CD4-positive, alpha-beta T cell treated with Interleukin-6 at 100 ng/mL for 8 hours (primary cell): Measurements from ENCODE around the gene MED29.

ENCODE experiments used
- DNase-seq: peaks from one replicate; pipeline ENCODE4 v3.0.0-alpha.2; 2020; ENCODE audit warnings: mixed read lengths, low spot score

Gene MED29

DNA sequence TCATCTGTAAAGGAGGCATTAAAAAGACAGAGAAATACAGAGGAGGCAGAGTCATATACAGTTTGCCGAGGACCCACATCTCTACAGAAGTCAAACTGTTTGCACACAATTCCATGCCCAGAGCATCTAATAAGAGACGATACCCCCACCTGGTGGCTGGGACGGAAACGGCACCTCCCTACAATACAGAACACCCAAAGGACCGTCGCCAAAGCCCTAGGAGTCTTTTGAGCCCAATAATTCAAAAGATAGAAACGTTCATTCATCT lies 20.6 kb downstream of the MED29 start:
- peak; percentile 92 for DNase-seq

DNA sequence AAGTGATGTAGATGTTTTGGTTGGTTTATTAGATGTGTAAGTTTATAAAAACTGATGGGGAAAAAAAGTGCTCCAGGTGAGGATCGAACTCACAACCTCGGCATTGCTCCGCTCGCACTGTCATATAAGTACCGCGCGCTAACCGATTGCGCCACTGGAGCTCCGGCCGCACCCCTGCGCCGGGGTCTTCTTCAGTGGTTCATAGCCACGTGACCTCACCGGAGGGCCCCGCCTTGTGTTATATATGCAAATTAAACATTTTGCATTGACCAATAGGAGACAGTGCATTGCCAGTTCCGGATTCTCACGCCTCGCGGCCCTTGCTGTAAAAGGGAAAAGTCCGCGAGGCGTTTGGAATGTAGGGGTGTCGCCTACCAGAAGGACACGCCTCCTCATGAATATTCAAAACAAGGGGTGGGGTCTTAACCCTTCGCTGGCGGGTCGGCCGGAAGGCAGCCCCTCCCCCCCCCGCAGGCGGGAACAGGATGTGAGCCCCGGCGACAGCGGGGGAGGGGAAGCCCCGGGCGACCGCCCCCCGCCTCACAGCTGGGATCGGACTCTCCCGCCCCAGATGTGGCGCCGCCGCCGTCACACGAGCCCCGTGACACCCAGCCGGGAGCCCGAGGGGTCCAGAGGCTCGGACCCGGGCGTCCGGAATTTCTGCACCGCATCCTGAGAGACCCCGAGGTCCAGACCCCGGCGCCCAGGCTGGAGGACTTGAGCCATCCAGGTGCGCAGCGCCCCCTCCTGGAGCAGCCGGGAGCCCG lies 21.1 kb downstream of the MED29 start, which contains the start of gene PLEKHG2:
PLEKHG2 (plus strand) TSS at position 570 of the 767 bp plus-strand sequence. CDS start 1,418 bp downstream, outside the sequence.
- DNase-seq = peak; percentile 97

DNA sequence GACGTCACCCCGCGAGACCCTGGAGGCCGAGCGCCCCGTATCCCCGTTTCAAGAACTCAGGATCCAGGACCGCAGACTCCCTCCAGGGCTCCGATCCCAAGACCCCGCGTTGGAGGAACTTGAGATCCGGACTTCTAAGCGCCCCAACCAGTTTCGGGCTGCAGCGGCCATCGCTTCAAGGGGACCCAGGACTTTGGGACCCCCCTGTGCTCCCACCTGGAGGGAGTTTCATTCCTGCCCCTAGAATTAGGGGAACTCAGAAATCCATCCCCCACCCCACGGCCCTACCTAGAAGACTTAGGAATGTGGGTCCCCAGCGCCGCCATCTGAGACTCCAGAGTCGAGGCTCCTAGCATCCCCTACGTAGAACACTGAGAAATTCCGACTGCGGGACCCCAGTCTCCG lies 21.7 kb downstream of the MED29 start:
- no peak for DNase-seq

DNA sequence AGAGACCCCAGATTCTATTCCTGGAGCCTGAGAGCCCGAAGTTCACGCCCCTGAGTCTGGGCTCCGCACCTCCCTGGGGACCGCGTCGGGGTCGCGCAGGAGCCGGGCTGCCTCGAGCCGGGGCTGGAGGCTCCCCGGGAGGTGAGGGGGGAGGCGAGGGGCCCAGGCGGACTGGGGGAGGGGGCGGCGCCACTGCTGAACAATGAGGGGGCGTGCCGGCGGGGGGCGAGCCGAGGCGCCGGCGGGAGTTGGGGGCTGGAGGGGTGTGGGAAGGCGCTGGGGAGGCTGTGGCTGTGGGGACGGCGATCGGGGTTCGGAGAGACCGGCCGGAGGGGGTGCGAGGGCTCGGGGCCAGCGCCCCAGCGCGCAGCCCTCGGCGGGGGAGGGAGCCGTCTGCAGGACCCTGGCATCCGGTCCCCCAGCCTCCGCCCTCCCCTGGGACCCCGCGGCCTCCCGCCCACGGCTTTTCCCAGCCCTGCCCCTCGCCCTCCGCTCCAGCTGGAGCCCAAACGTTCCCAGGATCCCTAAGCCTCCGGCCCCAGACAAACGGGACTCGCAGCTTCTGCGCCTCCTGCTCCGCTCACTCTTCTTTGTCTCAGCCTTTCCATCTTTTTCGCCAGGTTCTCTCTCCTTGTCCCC lies 22.2 kb downstream of the MED29 start:
- no peak for DNase-seq

DNA sequence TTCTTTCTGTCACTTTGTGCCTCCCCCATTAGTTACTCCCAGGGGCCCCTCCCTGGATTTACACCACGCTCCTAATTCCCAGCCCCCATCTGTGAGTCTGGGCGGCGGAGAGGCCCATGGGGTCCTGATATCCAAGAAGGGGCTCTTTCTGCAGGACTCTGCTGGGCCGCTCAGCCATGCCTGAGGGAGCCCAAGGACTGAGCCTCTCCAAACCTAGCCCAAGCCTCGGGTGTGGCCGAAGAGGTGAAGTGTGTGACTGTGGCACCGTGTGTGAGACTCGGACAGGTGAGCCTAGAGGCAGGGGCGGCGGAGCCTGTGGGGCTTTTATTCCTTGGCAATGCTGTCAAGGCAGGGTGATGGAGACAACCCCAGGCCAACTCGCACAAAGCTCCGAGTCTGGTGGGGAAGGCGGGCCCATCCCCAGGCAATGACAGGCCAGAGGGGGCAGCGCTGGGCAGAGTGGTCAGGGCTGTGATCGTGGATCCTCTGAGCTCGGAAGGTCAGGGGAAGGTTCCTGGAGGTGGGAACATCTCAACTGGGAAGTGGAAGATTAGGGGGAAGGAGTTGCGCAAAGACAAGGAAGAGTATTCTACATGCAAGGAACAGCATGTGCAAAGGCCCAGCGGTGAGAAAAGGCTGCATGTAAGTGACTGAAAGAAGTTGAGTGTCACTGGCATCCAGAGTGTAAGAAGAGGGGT lies 22.9 kb downstream of the MED29 start:
- DNase-seq = no peak

DNA sequence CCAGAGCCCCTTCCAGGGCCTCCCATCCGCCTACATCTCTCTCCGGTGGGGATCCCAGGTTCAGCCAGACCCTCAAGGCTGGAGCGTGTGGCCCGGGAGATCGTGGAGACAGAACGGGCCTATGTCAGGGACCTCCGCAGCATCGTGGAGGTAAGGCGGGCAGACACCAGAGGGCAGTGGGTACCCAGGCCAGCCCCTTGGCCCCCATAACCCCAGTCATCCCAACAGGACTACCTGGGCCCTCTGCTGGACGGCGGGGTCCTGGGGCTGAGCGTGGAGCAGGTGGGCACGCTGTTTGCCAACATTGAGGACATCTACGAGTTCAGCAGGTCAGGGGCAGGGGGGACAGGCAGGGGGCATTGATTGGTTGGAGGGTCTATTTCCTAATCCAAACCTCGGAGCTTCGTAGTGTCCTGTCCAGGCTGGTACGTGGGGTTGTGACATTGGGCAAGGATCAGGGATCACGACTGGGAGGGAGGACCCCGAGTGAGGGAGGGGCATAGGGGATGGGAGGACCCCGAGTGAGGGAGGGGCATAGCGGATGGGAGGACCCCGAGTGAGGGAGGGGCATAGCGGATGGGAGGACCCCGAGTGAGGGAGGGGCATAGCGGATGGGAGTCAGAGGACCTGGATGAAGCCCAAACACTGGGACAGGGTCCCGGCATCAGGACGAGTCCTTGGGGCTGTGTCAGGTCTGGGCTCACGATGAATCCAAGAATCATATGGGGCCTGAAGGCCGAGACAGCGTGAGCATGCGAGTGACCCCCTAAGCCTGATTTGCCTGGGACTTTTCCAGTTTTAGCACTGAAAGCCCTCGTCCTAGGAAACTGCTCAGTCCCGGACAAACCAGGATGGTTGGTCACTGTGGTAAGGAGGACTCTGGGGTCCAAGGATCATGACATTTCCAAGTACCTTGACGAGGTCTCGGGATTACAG lies 24.2 kb downstream of the MED29 start:
- no peak for DNase-seq

DNA sequence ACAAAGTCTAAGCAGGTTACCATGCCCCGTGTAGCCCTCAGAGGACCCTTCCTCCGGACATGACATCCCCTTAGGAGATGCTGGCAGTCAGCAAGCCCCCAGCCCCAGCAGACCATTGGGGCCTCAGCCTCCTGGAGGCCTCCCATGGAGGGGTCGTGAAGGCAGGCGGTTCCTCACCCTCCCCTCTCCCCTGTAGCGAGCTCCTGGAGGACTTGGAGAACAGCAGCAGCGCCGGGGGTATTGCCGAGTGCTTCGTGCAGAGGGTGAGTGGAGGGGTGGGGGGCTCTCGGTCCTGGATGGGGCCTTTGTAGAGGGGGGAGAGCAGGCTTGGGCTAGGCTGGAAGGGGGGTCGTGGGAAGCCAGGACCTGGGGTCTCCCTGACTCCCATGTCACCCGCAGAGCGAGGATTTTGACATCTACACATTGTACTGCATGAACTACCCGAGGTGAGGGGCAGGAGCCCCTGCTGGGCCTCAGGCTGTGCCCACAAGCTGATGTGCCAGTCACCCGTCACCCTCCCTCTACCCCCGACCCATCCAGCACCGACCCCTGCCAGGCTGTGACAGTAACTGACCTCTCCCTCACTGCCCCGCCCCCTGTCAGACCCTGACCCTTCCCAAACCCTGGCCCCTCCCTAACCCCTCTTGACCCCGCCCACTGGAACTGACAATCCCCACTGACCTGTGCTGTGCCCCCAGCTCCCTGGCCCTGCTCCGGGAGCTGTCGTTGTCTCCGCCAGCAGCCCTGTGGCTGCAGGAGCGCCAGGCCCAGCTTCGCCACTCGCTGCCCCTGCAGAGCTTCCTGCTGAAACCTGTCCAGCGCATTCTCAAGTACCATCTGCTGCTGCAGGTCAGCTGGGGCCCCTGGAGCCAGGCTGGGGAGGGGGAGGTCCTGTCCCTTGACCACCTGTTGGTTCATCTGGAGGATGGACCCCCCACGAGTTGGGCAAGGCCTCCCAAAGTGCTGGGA lies 25.3 kb downstream of the MED29 start:
- DNase-seq = no peak

DNA sequence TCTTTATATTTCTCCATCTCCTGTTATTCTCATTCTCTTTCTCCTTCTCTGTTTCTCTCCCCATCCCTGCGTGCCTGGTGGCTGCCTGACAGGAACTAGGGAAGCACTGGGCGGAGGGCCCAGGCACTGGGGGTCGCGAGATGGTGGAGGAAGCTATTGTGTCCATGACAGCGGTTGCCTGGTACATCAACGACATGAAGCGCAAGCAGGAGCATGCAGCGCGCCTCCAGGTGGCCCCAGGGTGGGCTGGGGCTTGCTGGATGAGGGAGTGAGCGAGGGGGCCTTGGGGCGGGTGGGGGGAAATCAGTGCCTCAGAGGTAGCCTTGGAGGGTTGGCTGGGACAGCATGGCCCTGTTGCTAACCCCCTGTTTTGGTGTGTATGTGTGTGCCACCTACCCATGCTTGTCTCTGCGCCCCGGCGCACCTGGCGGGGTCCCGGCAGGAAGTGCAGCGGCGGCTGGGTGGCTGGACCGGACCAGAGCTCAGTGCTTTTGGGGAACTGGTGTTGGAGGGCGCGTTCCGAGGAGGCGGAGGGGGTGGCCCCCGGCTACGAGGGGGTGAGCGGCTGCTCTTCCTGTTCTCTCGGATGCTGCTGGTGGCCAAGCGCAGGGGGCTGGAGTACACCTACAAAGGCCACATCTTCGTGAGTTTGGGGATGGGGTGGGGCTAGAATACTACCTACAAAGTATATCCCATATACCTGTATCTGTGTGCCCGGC lies 26.4 kb downstream of the MED29 start:
- DNase-seq = no peak

DNA sequence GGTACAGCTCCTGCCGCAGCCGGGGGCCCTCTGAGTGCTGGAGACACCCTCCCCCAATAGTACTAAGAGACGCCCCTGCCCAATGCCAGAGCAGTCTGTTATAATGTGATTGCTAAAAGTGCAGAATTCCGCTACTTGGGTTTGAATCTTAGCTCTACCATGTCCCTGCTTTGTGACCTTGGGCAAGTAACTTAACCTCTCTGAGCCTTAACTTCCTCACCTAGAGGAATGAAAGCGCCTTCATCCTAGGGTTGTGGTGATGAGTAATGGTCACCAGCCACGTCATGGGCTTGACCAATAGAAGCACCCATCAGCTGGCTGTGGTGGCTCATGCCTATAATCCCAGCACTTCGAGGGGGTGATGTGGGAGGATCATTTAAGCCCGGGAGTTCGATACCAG lies 27.8 kb downstream of the MED29 start:
- no peak for DNase-seq

DNA sequence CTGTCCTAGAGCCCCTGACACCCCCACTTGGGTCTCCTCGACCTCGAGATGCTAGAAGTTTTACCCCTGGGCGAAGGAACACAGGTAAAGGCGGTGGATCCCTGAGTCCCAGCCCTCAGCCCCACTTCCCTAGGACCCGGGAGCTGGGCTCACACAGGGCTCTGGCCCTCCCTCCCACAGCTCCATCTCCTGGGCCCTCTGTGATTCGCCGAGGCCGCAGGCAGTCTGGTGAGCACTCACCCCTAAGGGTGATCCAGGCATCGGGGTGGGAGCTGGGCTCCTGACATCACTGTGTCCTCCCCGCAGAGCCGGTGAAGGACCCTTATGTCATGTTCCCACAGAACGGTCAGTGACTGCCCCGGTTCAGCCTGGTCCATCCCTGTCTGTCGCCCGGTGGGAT lies 29.6 kb downstream of the MED29 start:
- DNase-seq = no peak

DNA sequence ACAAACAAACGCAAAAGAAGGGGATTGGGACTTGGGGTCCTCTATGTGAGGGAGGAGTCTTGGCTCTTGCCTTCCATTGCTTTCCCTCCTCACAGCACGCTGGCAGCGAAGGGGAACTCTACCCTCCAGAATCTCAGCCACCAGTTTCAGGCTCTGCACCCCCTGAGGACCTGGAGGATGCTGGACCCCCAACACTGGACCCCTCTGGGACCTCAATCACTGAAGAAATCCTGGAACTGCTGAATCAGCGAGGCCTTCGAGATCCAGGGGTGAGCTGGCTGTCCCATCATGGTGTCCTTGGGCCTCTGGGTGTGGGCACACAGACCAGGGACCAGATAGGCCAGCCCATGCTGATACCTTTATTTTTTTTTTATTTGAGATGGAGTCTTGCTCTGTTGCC lies 30.8 kb downstream of the MED29 start:
- no peak for DNase-seq

DNA sequence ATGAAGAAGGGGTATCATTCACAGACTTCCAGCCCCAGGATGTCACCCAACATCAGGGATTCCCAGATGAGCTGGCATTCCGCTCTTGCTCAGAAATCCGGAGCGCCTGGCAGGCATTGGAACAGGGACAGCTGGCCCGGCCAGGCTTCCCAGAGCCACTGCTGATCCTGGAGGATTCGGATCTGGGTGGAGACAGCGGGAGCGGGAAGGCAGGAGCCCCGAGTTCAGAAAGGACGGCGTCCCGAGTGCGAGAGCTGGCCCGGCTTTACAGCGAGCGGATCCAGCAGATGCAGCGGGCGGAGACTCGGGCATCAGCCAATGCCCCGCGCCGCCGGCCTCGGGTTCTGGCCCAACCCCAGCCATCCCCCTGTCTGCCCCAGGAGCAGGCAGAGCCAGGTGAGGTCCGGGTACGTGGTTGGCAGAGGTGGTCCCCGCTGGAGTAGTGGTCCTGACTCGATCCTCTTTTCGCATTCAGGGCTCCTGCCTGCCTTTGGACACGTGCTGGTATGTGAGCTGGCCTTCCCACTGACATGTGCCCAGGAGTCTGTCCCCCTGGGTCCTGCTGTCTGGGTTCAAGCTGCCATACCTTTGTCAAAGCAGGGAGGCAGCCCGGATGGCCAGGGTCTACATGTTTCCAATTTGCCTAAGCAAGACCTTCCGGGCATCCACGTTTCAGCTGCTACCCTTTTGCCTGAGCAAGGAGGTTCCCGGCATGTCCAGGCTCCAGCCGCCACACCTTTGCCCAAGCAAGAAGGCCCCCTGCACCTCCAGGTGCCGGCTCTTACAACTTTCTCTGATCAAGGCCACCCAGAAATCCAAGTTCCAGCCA lies 32.3 kb downstream of the MED29 start:
- no peak for DNase-seq

DNA sequence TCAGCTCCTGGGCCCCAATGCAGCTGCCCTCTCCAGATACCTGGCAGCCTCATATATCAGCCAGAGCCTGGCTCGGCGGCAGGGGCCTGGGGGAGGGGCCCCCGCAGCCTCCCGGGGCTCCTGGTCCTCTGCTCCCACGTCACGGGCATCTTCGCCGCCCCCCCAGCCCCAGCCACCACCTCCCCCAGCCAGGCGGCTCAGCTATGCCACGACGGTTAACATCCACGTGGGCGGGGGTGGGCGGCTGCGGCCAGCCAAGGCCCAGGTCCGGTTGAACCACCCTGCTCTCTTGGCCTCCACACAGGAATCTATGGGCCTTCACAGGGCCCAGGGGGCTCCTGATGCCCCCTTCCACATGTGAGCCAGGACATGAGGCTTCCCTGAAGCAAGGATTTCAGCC lies 33.8 kb downstream of the MED29 start:
- DNase-seq = no peak

DNA sequence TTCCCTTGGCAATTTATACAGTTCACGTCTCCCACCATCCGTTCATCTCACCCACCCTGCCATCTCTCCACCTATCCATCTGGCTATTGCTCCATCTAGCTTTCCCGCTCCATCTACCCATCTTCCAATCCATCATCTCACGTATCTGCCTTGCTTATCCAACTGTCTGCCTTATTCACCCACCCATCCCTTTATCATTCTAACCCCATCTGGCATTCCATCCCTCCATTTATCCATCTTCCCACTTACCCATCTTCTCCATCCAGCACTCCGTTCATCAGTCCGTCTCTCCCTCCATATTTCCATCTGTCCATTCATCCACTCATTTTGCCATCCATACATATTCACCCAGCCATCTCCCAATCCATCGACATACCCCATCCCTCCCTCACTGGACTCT lies 34.6 kb downstream of the MED29 start:
- no peak for DNase-seq

DNA sequence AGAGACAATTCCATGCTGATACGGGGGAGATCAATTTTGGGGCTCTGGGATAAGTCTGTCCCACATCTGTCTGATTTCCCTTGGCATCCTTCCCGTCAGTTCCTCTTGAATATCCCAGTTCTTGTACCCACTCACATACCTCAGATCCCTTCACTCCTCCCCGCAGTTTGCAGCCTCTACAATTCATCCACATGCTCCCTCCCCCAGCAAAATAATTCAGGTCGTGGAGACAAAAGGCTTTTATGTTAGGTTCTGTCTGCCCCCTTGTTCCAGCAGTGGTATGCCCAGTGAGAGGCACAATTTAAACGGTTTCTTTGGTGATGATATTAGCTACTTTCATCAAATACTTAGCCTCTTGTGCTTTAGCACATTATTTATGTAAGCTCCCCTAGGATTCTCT lies 35.0 kb downstream of the MED29 start:
- DNase-seq = no peak

DNA sequence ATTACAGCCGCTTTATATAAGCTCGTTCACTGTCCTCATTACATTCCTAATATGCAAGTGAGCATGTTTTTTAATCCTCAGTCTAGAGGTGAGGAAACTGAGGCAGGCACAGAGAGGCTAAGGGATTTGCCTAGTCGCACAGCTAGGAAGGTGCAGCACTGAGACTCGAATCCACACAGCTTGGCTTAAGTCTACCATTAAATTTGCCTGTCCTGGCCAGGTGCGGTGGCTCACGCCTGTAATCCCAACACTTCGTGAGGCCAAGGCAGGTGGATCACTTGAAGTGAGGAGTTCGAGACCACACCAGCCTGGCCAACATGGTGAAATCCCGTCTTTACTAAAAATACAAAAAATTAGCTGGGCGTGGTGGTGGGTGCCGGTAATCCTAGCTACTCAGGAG lies 36.5 kb downstream of the MED29 start:
- no peak for DNase-seq

DNA sequence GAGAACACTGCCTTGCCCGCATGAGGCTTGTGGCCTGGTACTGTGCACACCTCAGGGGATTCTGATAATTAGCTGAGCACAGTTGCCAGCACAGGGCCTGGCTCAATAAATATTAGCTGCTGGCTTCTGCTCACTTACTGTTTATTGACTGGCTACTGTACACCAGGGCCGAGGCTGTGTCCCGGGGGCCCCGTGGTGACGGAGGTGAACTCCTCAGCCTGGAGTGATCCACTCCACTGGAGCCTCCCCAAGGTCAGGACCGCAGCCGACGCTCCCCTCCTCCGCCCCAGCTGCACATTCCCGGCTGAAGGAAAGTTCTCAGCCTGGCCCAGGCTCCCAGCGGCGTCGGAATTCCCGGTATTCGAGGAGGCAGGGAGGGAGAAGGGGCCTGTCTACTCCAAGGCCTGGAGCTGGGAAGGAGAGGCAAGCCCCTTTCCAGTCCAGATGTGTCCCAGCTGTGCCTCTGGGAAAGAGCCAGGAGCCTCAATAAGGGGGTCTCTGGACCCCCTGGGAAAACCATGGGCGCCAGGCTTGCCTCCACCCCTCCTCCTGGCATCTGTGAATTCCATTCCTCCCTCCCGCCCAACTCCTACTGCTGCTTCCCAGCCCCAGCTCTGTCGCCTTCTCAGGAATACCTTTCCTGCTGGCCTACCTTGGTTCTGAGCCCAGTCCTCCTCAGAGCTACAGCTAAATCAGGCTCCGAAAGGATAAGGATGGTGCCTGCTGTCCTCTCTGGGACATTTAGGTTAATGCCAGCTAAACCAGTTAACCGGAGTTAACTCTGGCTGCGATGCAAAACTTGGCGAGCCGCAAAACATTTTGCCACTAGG lies 37.3 kb downstream of the MED29 start:
- DNase-seq = no peak
